Measurements from ENCODE around the gene C2CD3.

GRCh38 chr11:74072286-74072685 is 98.5 kb downstream of the C2CD3 start:
- TF ChIP-seq NFYB (IDR thresholded peaks at IDR 0.05; ENCODE audit: insufficient read depth, low read depth, low read length) (no peak), ATF3 (IDR thresholded peaks at IDR 0.05; ENCODE audit: borderline replicate concordance, extremely low read depth, low read depth, low read length) (no peak), RUNX3 (IDR thresholded peaks at IDR 0.05; ENCODE audit: low read length) (no peak)
